Naive thymus-derived CD8-positive, alpha-beta T cell (primary cell): Measurements from ENCODE around the gene FPR3. TPM values are rescaled to one million over a fixed set of nuclear protein-coding genes. Genes with fewer than 3 reads are reported as not detected.
"Not testable (repeated sequence)": the region's sequence is repeated elsewhere in the genome, so short reads cannot be mapped to it uniquely, and the experiment has no call there.

Source experiments
- ATAC-seq, 2 donors: fragments of 150-1000 bp; cut with Tn5 transposase in 1 of 2; sonication (Bioruptor Pico), chemical (Tn5 transposase) in 1 of 2; 1 replicate in 1 of 2; 2 replicates in 1 of 2; pipeline ENCODE4 v1.10.0; 2021; ENCODE audit warnings: mild to moderate bottlenecking in 2 of 2, moderate library complexity in 2 of 2
- POLR2A ChIA-PET: fragments of 350-600 bp; sonication (Branson Sonifier 250); formaldehyde crosslinking; loops from one replicate; lab custom pipeline; 2021; ENCODE audit warnings: antibody characterized with exemption; lab: Charles Lee
- DNase-seq, 10 donors: peaks; one replicate each; pipeline versions ENCODE4 v3.0.0 to v3.0.0-alpha.2; 2020 to 2022
- H3K27ac Mint-ChIP-seq, 10 donors: one replicate each; pipeline ENCODE4 v1.8.0; 2020 to 2022; ENCODE audit warnings: mild to moderate bottlenecking in 10 of 10, mixed read lengths in 10 of 10, moderate library complexity in 4 of 10, inconsistent platforms in 1 of 10
- H3K27me3 Mint-ChIP-seq, 5 donors: one replicate each; pipeline ENCODE4 v1.8.0; 2021 to 2022; ENCODE audit warnings: mixed read lengths in 5 of 5
- H3K36me3 Mint-ChIP-seq, 3 donors: one replicate each; pipeline ENCODE4 v1.8.0; 2020 to 2022; ENCODE audit warnings: mixed read lengths in 3 of 3, mild to moderate bottlenecking in 2 of 3, inconsistent platforms in 1 of 3
- H3K4me1 Mint-ChIP-seq, 4 donors: one replicate each; pipeline ENCODE4 v1.8.0; 2021 to 2022; ENCODE audit warnings: mixed read lengths in 4 of 4
- H3K4me3 Mint-ChIP-seq, 10 donors: one replicate each; pipeline ENCODE4 v1.8.0; 2020 to 2022; ENCODE audit warnings: mild to moderate bottlenecking in 10 of 10, mixed read lengths in 10 of 10, moderate library complexity in 6 of 10, inconsistent platforms in 1 of 10
- H3K9me3 Mint-ChIP-seq, 9 donors: one replicate each; pipeline ENCODE4 v1.8.0; 2020 to 2022; ENCODE audit warnings: mixed read lengths in 9 of 9, mild to moderate bottlenecking in 3 of 9, inconsistent platforms in 1 of 9, moderate library complexity in 1 of 9
- polyA plus RNA-seq, 3 donors: library from polyadenylated mRNA; unstranded; fragments of 300-500 nt; fragmentation: Illumina TruSeq; gene quantifications; one replicate each; pipeline ENCODE4 v1.2.3, GENCODE V29; 2021
- total RNA-seq, 8 experiments: library from RNA in 2 of 8; stranded (reverse) in 2 of 8; gene quantifications; one replicate each; pipeline ENCODE4 v1.2.3 and lab custom pipeline; 2021 to 2026

Gene FPR3
- total and polyA plus RNA-seq, 5 experiments from 2014 or later: 1.3 to 1.4 TPM; not detected in 3

DNA sequence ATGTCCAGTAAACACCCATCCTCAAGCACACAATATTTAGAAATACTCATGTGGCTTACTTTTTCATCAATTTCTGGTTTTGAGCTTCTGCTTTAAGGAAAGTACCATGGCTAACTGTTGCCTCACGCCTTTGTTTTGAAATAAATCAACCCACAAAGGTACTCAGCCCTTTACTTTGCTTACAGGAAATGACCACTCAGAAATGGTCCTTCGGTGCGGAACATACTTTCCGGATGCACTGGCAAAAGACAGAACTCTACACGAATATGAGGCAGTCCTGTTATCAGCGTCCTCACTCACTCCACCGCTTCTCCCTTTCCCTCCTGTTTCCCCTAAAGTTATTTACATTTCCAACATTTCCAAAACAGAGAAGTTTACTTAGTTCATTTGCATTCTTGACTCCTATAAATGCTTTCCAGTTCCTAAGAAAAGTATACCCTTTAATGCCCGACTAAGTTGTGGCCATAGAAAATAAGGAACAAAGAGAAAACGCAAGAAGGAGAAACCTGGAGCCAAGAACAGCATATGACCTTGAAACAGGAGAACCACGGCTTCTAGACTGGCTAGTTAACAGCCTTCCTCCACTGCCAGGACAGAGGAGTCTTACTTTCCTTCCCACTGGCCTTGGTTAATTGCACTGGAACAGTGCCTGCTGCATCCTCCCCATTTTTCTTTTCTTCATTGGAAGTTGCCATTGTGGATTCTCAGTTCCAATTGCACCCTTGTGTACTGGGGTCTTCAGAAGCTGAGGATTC lies 23.4 kb upstream of the FPR3 start:
- Mint-ChIP-seq H3K36me3 (peaks cover 0 to 8% (median 0%) of the 10 kb centered on the region in 3 donors), H3K4me1 (peaks cover 0 to 3% (median 0%) of the 10 kb centered on the region in 4 donors), H3K27ac (no peak overlapping the region), H3K27me3 (peaks cover 27 to 61% (median 34%) of the 10 kb centered on the region in 5 donors), H3K4me3 (no peak overlapping the region), H3K9me3 (peaks cover 0 to 17% (median 0%) of the 10 kb centered on the region in 9 donors)
- DNase-seq (no peak), ATAC-seq (no peak)
- POLR2A ChIA-PET: interaction anchor here (0.5 kb wide), 1 partner anchor 102 kb away, joined by 4 read pairs; no protein-coding TSS in a partner anchor

DNA sequence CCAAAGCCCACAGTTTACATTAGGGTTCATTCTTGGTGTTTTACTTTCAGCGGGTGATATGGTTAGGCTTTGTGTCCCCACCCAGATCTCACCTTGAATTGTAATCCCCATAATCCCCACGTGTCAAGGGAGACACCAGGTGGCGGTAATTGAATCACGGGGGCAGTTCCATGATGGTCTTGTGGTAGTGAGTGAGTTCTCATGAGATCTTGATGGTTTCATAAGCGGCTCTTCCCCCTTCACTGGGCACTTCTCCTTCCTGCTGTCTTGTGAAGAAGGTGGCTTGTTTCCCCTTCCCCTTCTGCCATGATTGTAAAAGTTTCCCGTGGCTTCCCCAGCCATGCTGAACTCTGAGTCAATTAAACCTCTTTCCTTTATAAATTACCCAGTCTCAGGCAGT lies 22.0 kb upstream of the FPR3 start:
- Mint-ChIP-seq H3K36me3 (peaks cover 0 to 8% (median 0%) of the 10 kb centered on the region in 3 donors), H3K9me3 (peaks cover 0 to 17% (median 0%) of the 10 kb centered on the region in 9 donors), H3K4me1 (peaks cover 0 to 6% (median 1%) of the 10 kb centered on the region in 4 donors), H3K4me3 (no peak overlapping the region), H3K27me3 (peaks cover 33 to 75% (median 43%) of the 10 kb centered on the region in 5 donors), H3K27ac (no peak overlapping the region)
- DNase-seq (no peak), ATAC-seq (no peak)
- POLR2A ChIA-PET: no interaction called here

DNA sequence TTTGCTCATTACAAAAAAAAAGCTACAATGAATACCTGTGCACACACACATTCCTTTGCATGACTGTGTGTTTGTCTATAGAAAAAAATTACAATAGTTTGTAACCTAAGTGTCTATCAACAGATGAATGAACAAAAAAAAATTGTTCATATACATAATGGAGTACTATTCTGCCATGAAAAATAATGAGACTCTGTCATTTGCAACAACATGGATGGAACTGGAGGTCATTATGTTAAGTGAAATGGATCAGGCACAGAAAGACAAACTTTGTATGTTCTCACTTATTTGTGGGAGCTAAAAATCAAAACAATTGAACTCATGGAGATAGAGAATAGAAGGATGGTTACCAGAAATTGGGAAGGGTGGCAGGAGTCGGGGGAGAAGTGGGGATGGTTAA lies 18.4 kb upstream of the FPR3 start:
- not testable (repeated sequence) for ATAC-seq
- peaks cover 44 to 67% (median 60%) of the 10 kb centered on the region in 5 donors for H3K27me3 Mint-ChIP-seq

DNA sequence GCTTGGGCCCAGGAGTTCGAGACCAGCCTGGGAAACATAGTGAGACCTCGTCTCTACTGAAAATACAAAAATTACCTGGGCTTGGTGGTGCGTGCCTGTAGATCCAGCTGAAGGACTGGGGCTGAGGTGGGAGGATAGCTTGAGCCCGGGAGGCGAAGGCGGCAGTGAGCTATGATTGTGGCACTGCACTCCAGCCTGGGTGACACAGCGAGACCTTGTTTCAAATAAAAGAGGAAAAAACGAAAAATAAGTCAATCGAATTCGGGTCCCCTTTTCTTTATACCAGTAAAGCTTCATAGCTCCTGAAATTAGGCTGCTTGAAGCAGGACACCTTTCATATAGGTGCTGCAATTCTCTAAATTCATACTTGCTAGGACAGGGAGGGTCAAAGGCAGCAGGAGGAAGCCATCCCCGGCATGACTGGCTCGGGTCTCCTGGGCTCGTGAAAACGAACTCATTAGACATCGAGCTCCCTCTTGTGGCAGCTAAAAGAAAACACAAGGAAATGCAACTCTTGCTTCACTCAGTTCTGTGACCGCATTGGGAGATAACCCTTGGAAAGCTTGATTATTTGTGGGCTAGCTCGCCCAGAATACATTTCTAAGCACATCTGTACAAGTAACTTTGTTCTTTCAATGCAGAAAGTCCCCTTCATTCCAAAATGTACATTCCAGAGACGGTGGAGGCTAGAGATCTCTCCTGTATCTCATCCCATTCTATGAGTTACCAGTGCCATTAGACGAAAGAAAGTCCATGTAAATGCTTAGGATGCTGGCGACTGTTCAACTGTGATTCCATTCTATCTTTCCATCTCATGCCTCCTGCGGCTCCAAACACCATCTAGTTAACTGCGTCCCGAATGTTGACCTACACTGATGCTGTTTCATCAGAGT lies 17.1 kb upstream of the FPR3 start:
- peaks cover 0 to 3% (median 0%) of the 10 kb centered on the region in 3 donors for H3K36me3 Mint-ChIP-seq
- H3K27me3 Mint-ChIP-seq: peaks cover 41 to 63% (median 55%) of the 10 kb centered on the region in 5 donors
- no peak overlapping the region for H3K27ac Mint-ChIP-seq
- H3K4me3 Mint-ChIP-seq: no peak overlapping the region
- H3K4me1 Mint-ChIP-seq: peaks cover 0 to 5% (median 1%) of the 10 kb centered on the region in 4 donors
- ATAC-seq (peak; percentile 63 to 69), DNase-seq (peak in 7 of 10 donors; percentile 26 to 67 (median 34))
- POLR2A ChIA-PET: interaction anchor here (0.5 kb wide), 1 partner anchor 411 kb away, joined by 11 read pairs; no protein-coding TSS in a partner anchor
- H3K9me3 Mint-ChIP-seq: peaks cover 0 to 14% (median 0%) of the 10 kb centered on the region in 9 donors

More for the DNA sequence above, 18.4 kb upstream of the FPR3 start:
- POLR2A ChIA-PET, DNase-seq, H3K36me3 Mint-ChIP-seq, H3K27ac Mint-ChIP-seq, H3K4me1 Mint-ChIP-seq, H3K4me3 Mint-ChIP-seq: not testable (repeated sequence)
- H3K9me3 Mint-ChIP-seq: peaks cover 0 to 17% (median 0%) of the 10 kb centered on the region in 9 donors

DNA sequence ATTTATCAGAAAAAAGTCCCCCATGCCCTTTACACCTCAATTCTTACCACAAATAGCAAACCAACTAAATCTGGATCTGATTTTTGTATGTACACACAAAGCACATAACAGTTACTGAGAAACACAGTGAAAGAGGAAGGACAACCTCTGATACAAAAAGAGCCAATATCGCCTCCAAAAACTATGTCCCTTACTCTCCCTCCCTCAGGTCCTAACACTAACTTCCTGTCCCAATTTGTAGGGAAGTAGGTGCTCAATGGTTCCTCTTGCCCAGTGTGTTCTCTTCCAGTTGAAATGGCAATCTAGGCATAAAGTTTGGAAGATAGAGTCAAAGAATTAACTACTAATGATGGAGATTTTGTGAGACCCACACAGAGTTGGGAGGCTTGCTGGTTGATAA lies 15.8 kb upstream of the FPR3 start:
- Mint-ChIP-seq H3K4me1 (peaks cover 0 to 5% (median 1%) of the 10 kb centered on the region in 4 donors), H3K27ac (no peak overlapping the region), H3K27me3 (peaks cover 36 to 56% (median 50%) of the 10 kb centered on the region in 5 donors), H3K9me3 (peaks cover 0 to 6% (median 0%) of the 10 kb centered on the region in 9 donors), H3K4me3 (no peak overlapping the region), H3K36me3 (no peaks in the 10 kb centered on the region)
- POLR2A ChIA-PET: no interaction called here
- no peak for DNase-seq
- no peak for ATAC-seq

DNA sequence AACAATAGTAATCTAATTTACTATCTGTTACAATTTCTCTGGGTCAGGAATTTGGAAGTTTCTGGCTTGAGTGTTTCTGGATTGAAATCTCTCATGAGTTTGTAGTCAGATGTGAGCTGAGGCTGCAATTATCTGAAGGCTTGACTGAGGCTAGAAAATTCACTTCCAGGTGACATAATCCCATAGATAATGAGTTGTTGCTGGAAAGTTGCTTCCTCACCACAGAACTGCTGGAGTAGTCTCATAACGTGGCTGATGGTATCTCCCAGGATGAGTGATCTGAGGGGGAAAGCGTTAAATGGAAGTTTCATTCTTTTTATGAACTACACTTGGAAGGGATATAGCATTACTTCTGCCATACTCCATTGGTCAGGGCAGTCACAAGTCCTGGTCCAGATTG lies 15.3 kb upstream of the FPR3 start:
- Mint-ChIP-seq H3K36me3 (no peaks in the 10 kb centered on the region), H3K27me3 (peaks cover 34 to 51% (median 48%) of the 10 kb centered on the region in 5 donors), H3K4me3 (no peak overlapping the region), H3K9me3 (peaks cover 0 to 3% (median 0%) of the 10 kb centered on the region in 9 donors), H3K27ac (no peak overlapping the region), H3K4me1 (peaks cover 0 to 5% (median 1%) of the 10 kb centered on the region in 4 donors)
- DNase-seq (no peak), ATAC-seq (no peak)
- POLR2A ChIA-PET: no interaction called here

DNA sequence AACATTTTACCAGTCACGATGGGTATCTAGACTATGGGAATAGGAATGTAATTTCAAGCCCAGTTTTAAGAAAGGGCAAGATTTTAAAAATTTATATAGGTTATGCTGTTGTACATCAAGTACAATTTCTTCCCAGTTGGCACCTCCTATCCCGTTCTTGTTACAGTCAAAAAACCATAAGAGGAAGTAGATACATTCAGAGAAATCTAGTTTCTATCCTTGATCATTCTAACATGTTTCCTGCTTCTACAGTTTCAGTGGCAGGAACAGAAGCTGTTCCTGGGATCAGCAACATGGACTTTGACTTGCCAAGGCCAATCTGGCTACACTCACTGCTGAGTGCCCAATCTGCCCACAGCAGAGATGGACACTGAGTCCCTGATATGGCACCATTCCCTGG lies 14.7 kb upstream of the FPR3 start:
- Mint-ChIP-seq H3K36me3 (no peaks in the 10 kb centered on the region), H3K4me3 (no peak overlapping the region), H3K27ac (no peak overlapping the region), H3K9me3 (no peaks in the 10 kb centered on the region), H3K4me1 (peaks cover 0 to 5% (median 1%) of the 10 kb centered on the region in 4 donors), H3K27me3 (peaks cover 31 to 46% (median 44%) of the 10 kb centered on the region in 5 donors)
- POLR2A ChIA-PET: no interaction called here
- ATAC-seq: no peak
- DNase-seq: no peak

DNA sequence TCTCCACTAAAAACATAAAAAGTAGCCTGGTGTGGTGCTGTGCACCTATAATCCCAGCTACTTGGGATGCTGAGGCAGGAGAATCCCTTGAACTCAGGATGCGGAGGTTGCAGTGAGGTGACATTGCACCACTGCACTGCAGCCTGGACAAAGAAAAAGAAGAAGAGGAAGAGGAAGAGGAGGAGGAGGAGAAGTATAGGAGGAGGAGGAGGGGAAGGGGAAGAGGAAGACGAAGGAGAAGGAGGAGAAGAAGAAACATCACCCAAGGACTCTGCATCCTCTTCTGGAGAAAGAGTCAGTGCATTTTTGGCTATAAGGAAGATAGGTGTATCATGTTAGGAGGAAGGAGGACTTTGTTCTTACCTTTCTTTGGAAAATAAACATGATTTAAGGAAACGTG lies 13.0 kb upstream of the FPR3 start:
- peaks cover 21 to 39% (median 29%) of the 10 kb centered on the region in 5 donors for H3K27me3 Mint-ChIP-seq
- H3K9me3 Mint-ChIP-seq: no peaks in the 10 kb centered on the region

DNA sequence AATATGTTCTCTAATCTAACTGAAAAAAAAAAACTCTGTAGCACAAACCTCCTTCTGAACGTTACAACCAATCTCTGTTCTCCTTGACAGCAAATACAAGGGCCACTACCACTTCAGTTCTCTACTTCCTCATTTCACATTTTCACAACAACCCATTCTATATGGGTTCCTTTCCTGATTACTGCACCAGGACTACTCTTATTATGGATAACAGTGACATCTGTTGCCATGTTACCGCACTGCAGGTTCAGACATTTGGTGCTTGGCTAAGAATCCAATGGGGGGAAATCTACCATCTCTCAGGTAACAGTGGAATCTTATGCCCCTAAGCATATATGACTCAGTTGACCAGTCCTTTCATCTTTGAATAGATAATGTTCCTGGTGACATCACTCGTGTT lies 11.6 kb upstream of the FPR3 start:
- Mint-ChIP-seq H3K36me3 (peaks cover 0 to 4% (median 0%) of the 10 kb centered on the region in 3 donors), H3K9me3 (peaks cover 0 to 9% (median 0%) of the 10 kb centered on the region in 9 donors), H3K4me1 (no peaks in the 10 kb centered on the region), H3K27me3 (peaks cover 15 to 35% (median 25%) of the 10 kb centered on the region in 5 donors), H3K27ac (no peak overlapping the region), H3K4me3 (no peak overlapping the region)
- DNase-seq (no peak), ATAC-seq (no peak)
- POLR2A ChIA-PET: no interaction called here

More for the DNA sequence above, 13.0 kb upstream of the FPR3 start:
- Mint-ChIP-seq H3K4me1 (peaks cover 0 to 5% (median 1%) of the 10 kb centered on the region in 4 donors), H3K4me3 (no peak overlapping the region), H3K36me3 (no peaks in the 10 kb centered on the region), H3K27ac (no peak overlapping the region)
- ATAC-seq (no peak), DNase-seq (no peak)
- POLR2A ChIA-PET: no interaction called here

DNA sequence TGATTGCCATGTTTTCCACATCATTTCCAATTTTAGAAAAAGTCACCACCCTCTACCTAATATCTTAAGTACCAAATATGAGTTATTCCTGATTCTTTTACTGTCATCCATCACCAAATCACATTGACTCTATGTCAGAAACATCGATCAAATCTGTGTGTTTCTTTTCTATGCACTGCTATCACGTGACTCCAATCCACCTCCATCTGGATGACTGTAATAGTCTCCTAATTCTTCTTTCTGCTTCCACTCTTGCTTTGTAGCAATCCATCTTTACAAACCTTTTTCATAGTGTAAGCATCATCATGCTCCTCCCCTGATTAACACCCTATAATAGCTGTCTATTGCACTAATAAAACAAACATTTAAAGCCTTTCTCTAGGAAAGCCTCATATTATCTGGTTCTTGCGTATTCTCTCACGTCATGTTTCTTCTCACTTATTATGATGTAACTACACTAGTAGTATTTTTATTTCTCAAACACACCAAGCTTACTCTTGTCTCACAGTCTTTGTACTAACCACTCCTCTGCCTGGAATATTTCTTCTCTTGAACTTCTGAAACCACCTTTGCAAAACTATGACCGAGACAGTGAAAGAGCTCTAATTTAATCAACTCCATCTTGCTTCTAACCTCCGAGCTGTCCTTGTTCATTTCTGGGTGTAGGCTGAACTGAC lies 10.7 kb upstream of the FPR3 start:
- H3K36me3 Mint-ChIP-seq: peaks cover 0 to 8% (median 0%) of the 10 kb centered on the region in 3 donors
- H3K9me3 Mint-ChIP-seq: peaks cover 0 to 10% (median 3%) of the 10 kb centered on the region in 9 donors
- no peak overlapping the region for H3K27ac Mint-ChIP-seq
- H3K27me3 Mint-ChIP-seq: peaks cover 14 to 30% (median 21%) of the 10 kb centered on the region in 5 donors
- H3K4me1 Mint-ChIP-seq: no peaks in the 10 kb centered on the region
- ATAC-seq (no peak), DNase-seq (no peak)
- POLR2A ChIA-PET: no interaction called here
- H3K4me3 Mint-ChIP-seq: no peak overlapping the region

DNA sequence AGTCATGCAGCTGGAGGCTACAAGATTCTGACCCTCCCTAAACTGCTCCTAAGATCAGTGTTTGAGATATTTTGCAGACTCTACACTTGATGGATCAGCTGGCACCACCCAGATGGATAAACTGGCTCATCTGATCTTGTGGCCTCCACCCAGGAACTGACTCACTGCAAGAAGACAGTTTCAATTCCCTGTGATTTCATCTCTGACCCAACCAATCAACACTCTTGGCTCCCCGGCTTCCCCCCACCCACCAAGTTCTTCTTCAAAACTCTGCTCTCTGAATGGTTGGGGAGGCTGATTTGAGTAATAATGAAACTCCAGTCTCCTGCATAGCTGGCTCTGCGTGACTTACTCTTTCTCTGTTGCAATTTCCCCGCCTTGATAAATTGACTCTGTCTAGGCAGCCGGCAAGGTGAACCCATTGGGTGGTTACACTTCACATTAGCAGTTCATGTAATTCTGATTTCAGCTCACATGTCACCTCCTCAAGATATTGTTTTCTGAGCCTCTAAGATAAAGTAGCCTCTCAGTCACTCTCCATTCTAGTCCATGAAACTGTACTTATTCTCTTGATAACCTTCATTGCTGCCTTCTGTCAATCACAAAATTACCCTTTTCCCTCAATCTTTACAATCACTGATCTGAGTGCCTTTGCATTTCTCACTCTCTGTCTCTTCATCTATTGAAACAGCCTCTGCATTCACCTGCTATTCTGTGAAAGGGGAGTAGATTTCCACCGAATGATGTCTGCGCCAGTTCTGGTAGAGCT lies 9.9 kb upstream of the FPR3 start:
- POLR2A ChIA-PET: no interaction called here
- Mint-ChIP-seq H3K4me1 (no peaks in the 10 kb centered on the region), H3K27ac (no peak overlapping the region), H3K36me3 (peaks cover 0 to 8% (median 0%) of the 10 kb centered on the region in 3 donors), H3K9me3 (peaks cover 0 to 10% (median 4%) of the 10 kb centered on the region in 9 donors), H3K4me3 (no peak overlapping the region), H3K27me3 (peaks cover 6 to 24% (median 16%) of the 10 kb centered on the region in 5 donors)
- ATAC-seq (no peak), DNase-seq (no peak)
